HepG2 (cell line): ENCODE results near the gene ACP2. TPM values are rescaled to one million over a fixed set of nuclear protein-coding genes. Genes with fewer than 3 reads are reported as not detected.
A peak's percentile ranks its signal among the peaks of the same experiment; 100 is the strongest.

Experiments
- ARHGAP35 ChIP-seq: sonication (generic); formaldehyde crosslinking; IDR thresholded peaks from 2 replicates; pipeline ENCODE4 v1.9.0; 2022; ENCODE audit warnings: mild to moderate bottlenecking, inconsistent platforms, moderate library complexity, missing genetic modification reagents, borderline replicate concordance
- CCDC6 ChIP-seq: sonication (generic); formaldehyde crosslinking; IDR thresholded peaks from 2 replicates; pipeline ENCODE4 v1.8.1; 2022; ENCODE audit warnings: mild to moderate bottlenecking, missing genetic modification reagents, moderate library complexity
- HDAC2 ChIP-seq: sonication (generic); formaldehyde crosslinking; IDR thresholded peaks from 2 replicates; pipeline ENCODE4 v1.4.0; 2020; ENCODE audit warnings: missing genetic modification reagents
- HOXA9 ChIP-seq: sonication (generic); formaldehyde crosslinking; IDR thresholded peaks from 2 replicates; pipeline ENCODE4 v1.8.1; 2022; ENCODE audit warnings: missing genetic modification reagents, mild to moderate bottlenecking, moderate library complexity, borderline replicate concordance
- KLF9 ChIP-seq: IDR thresholded peaks from 2 replicates; pipeline ENCODE4 v1.6.1; 2016; ENCODE audit warnings: low read depth
- MAX ChIP-seq: IDR thresholded peaks from 2 replicates; pipeline ENCODE4 v1.6.1; 2012; ENCODE audit warnings: inconsistent platforms
- MED8 ChIP-seq: sonication (generic); formaldehyde crosslinking; IDR thresholded peaks from 2 replicates; pipeline ENCODE4 v1.8.1; 2023; ENCODE audit warnings: mild to moderate bottlenecking, missing genetic modification reagents; ENCODE audit not compliant: insufficient replicate concordance
- NCOA1 ChIP-seq: sonication (generic); formaldehyde crosslinking; IDR thresholded peaks from 2 replicates; pipeline ENCODE4 v1.9.0; 2021; ENCODE audit warnings: missing genetic modification reagents
- NCOR1 ChIP-seq: fragments of 200-600 bp; sonication (generic); IDR thresholded peaks from 2 replicates; pipeline ENCODE4 v1.7.0; 2017; ENCODE audit warnings: antibody characterized with exemption, low read length, borderline replicate concordance
- NFIB ChIP-seq: sonication (generic); formaldehyde crosslinking; IDR thresholded peaks from 2 replicates; pipeline ENCODE4 v1.9.0; 2021; ENCODE audit warnings: missing genetic modification reagents, mild to moderate bottlenecking, borderline replicate concordance
- NR2F1 ChIP-seq, 2 experiments: fragments of 450-650 bp in 1 of 2; formaldehyde crosslinking in 1 of 2; IDR thresholded peaks; 2 replicates each; pipeline versions ENCODE4 v1.5.0 to v1.6.1; 2016 to 2020; ENCODE audit warnings: mild to moderate bottlenecking in 1 of 2, missing compliant biosample characterization in 1 of 2, missing genetic modification reagents in 1 of 2, moderate library complexity in 1 of 2
- SATB2 ChIP-seq: sonication (generic); formaldehyde crosslinking; IDR thresholded peaks from 2 replicates; pipeline ENCODE4 v1.5.0; 2020; ENCODE audit warnings: missing genetic modification reagents
- SMARCC2 ChIP-seq: fragments of 450-650 bp; IDR thresholded peaks from 2 replicates; pipeline ENCODE4 v1.6.1; 2017; ENCODE audit warnings: antibody characterized with exemption, mild to moderate bottlenecking
- SMC3 ChIP-seq: IDR thresholded peaks from 2 replicates; pipeline ENCODE4 v1.6.1; 2011; ENCODE audit warnings: low read length, improper control_type of control experiment
- SOX13 ChIP-seq, 3 experiments: fragments of 450-650 bp in 1 of 3; sonication (generic) in 1 of 3; formaldehyde crosslinking in 1 of 3; IDR thresholded peaks in 2 of 3; conservative IDR thresholded peaks in 1 of 3; 2 replicates each; pipeline versions ENCODE4 v1.5.0 to v1.6.1; 2016 to 2020; ENCODE audit warnings: antibody characterized with exemption in 1 of 3, mild to moderate bottlenecking in 1 of 3, missing compliant biosample characterization in 1 of 3, missing genetic modification reagents in 1 of 3, moderate library complexity in 1 of 3
- TRIM22 ChIP-seq: fragments of 450-650 bp; IDR thresholded peaks from 2 replicates; pipeline ENCODE4 v1.6.1; 2017
- ZGPAT ChIP-seq: IDR thresholded peaks from 2 replicates; pipeline ENCODE4 v1.6.1; 2016; ENCODE audit warnings: mild to moderate bottlenecking
- ZNF281 ChIP-seq: sonication (generic); formaldehyde crosslinking; IDR thresholded peaks from 2 replicates; pipeline ENCODE4 v1.4.0; 2020; ENCODE audit warnings: missing genetic modification reagents, borderline replicate concordance
- ZNF550 ChIP-seq: sonication (generic); formaldehyde crosslinking; IDR thresholded peaks from 2 replicates; pipeline ENCODE4 v1.4.0; 2020; ENCODE audit warnings: mild to moderate bottlenecking, missing genetic modification reagents, borderline replicate concordance
- ZNF780A ChIP-seq: sonication (generic); formaldehyde crosslinking; IDR thresholded peaks from 2 replicates; pipeline ENCODE4 v1.8.0; 2022; ENCODE audit warnings: mild to moderate bottlenecking, missing genetic modification reagents, moderate library complexity
- ZSCAN20 ChIP-seq: sonication (generic); formaldehyde crosslinking; IDR thresholded peaks from 2 replicates; pipeline ENCODE4 v1.4.0; 2020; ENCODE audit warnings: missing genetic modification reagents, mild to moderate bottlenecking, borderline replicate concordance
- ZSCAN25 ChIP-seq: sonication (generic); formaldehyde crosslinking; IDR thresholded peaks from 2 replicates; pipeline ENCODE4 v1.8.0; 2022; ENCODE audit warnings: mild to moderate bottlenecking, missing genetic modification reagents
- polyA plus RNA-seq, 8 experiments: library from polyadenylated mRNA; depleted of rRNA in 3 of 8; stranded (reverse) in 7 of 8; unstranded in 1 of 8; fragments of >200 nt; fragmentation: Illumina TruSeq in 4 of 8; extraction: Trizol in 4 of 8; gene quantifications; 2 replicates each; pipeline versions ENCODE4 v1.2.1 to v1.2.3, GENCODE V29; 2011 to 2016; ENCODE audit warnings: low read depth in 4 of 8, missing spikeins in 1 of 8, mixed read lengths in 1 of 8; ENCODE audit not compliant: insufficient read depth in 1 of 8
- total RNA-seq, 5 experiments: library from RNA; depleted of rRNA; stranded (reverse); fragments of >200 nt; fragmentation: Illumina TruSeq; extraction: Trizol; gene quantifications; 2 replicates each; pipeline ENCODE4 v1.2.3, GENCODE V29; 2016; ENCODE audit warnings: low read depth in 1 of 5

ACP2 gene
- total and polyA plus RNA-seq, 2 of the 13 experiments (the other 11 are each of a cell fraction or from before 2014, with no cell fraction given): 17.7 to 20.2 TPM

- TF ChIP-seq NCOA1 (CRISPR knock-in tag): no peak
- peak; percentile 44; the same call in 1 of the 2 replicates for TF ChIP-seq ZGPAT (CRISPR knock-in tag)
- TF ChIP-seq SATB2 (CRISPR knock-in tag): no peak
- peak; percentile 49; the same call in 1 of the 2 replicates for TF ChIP-seq HDAC2
- no peak for TF ChIP-seq ZNF780A (CRISPR knock-in tag)
- TF ChIP-seq ZSCAN25: peak; percentile 82
- TF ChIP-seq ARHGAP35: no peak
- peak; percentile 48 for TF ChIP-seq SMC3
- TF ChIP-seq NR2F1 (CRISPR knock-in tag; IDR thresholded peaks at IDR 0.05): 0 out of 4 replicates have a peak, but pooled peaks of 1 of the 2 experiments have one; percentile 8
- TF ChIP-seq TRIM22: no peak
- no peak for TF ChIP-seq SOX13 (IDR thresholded peaks at IDR 0.05)
- TF ChIP-seq SOX13 (CRISPR knock-in tag; conservative IDR thresholded peaks at IDR 0.05 in 1 of 2, IDR thresholded peaks at IDR 0.05 in 1 of 2): no peak
- no peak for TF ChIP-seq KLF9
- peak; percentile 85 for TF ChIP-seq MAX
- TF ChIP-seq ZNF550 (CRISPR knock-in tag): no peak
- no peak for TF ChIP-seq NFIB
- peak; percentile 41; the same call in 1 of the 2 replicates for TF ChIP-seq CCDC6 (CRISPR knock-in tag)
- TF ChIP-seq ZNF281 (CRISPR knock-in tag): peak; percentile 62; the same call in 1 of the 2 replicates
- peak; percentile 56; the same call in 1 of the 2 replicates for TF ChIP-seq NCOR1
- TF ChIP-seq ZSCAN20 (CRISPR knock-in tag): no peak
- TF ChIP-seq SMARCC2: no peak
- no peak for TF ChIP-seq HOXA9 (CRISPR knock-in tag)
- no peak for TF ChIP-seq MED8 (CRISPR knock-in tag)
These were observed 9.1 kb upstream of the ACP2 start, which contains the start of gene NR1H3 (continued) for GRCh38 chr11:47257517-47258316.
